ENCODE data around the gene SMYD4. TPM values are rescaled to one million over a fixed set of nuclear protein-coding genes. Genes with fewer than 3 reads are reported as not detected.

The SMYD4 gene
- total RNA-seq, 1 experiment from 2014 or later: 28.1 TPM

DNA sequence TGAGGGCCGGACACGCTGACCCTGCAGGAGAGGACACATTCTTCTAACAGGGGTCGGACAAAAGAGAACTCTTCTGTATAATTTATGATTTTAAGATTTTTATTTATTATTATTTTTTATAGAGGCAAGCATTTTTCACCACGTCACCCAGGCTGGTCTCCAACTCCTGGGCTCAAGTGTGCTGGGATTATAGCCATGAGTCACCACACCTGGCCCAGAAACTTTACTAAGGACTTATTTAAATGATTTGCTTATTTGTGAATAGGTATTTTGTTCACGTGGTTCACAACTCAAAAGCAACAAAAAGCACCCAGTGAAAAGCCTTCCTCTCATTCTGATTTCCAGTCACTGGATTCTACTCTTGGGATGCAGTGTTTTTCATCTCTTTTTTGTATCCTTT, 70.2 kb downstream of the SMYD4 start:
- Histone ChIP-seq H3K27me3 (replicated peaks; ENCODE audit: insufficient read depth, low read depth, low read length, poor library complexity) (no peaks in the 10 kb centered on the region), H3K36me3 (ENCODE audit: insufficient read depth, low read length, poor library complexity, severe bottlenecking) (no peaks in the 10 kb centered on the region), H3K4me1 (ENCODE audit: insufficient read depth, low read length, poor library complexity, severe bottlenecking) (peaks cover 26% of the 10 kb centered on the region), H3K9me3 (ENCODE audit: low read depth, low read length, poor library complexity, severe bottlenecking) (no peaks in the 10 kb centered on the region), H3K27ac (ENCODE audit: low read depth, low read length, poor library complexity, severe bottlenecking) (no peak overlapping the region), H3K4me3 (ENCODE audit: low read depth, low read length, poor library complexity, severe bottlenecking) (no peak overlapping the region)
- CTCF ChIA-PET: no interaction called here
- no peak for TF ChIP-seq EZH2 (IDR thresholded peaks at IDR 0.05; ENCODE audit: borderline replicate concordance, low read depth, low read length, poor library complexity, severe bottlenecking)
- TF ChIP-seq, protein P1, sequence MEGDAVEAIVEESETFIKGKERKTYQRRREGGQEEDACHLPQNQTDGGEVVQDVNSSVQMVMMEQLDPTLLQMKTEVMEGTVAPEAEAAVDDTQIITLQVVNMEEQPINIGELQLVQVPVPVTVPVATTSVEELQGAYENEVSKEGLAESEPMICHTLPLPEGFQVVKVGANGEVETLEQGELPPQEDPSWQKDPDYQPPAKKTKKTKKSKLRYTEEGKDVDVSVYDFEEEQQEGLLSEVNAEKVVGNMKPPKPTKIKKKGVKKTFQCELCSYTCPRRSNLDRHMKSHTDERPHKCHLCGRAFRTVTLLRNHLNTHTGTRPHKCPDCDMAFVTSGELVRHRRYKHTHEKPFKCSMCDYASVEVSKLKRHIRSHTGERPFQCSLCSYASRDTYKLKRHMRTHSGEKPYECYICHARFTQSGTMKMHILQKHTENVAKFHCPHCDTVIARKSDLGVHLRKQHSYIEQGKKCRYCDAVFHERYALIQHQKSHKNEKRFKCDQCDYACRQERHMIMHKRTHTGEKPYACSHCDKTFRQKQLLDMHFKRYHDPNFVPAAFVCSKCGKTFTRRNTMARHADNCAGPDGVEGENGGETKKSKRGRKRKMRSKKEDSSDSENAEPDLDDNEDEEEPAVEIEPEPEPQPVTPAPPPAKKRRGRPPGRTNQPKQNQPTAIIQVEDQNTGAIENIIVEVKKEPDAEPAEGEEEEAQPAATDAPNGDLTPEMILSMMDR (conservative IDR thresholded peaks at IDR 0.05; ENCODE audit: low read depth, low read length): no peak
- DNase-seq (ENCODE audit: low spot score): no peak
- intact Hi-C loops (cut with micrococcal nuclease; ENCODE audit: unreplicated experiment): no loop called here
- POLR2A ChIA-PET (ENCODE audit: low non-redundant PET): no interaction called here
- no TSS peak for BruUV-seq (replicated peaks)

- Histone ChIP-seq H3K27me3 (replicated peaks; ENCODE audit: insufficient read depth, low read depth, low read length, poor library complexity) (no peaks in the 10 kb centered on the region), H3K27ac (ENCODE audit: low read depth, low read length, poor library complexity, severe bottlenecking) (no peak overlapping the region), H3K4me1 (ENCODE audit: insufficient read depth, low read length, poor library complexity, severe bottlenecking) (peaks cover 20% of the 10 kb centered on the region), H3K9me3 (ENCODE audit: low read depth, low read length, poor library complexity, severe bottlenecking) (no peaks in the 10 kb centered on the region), H3K36me3 (ENCODE audit: insufficient read depth, low read length, poor library complexity, severe bottlenecking) (no peaks in the 10 kb centered on the region), H3K4me3 (ENCODE audit: low read depth, low read length, poor library complexity, severe bottlenecking) (no peak overlapping the region)
- ChIA-PET CTCF (no interaction called here), POLR2A (ENCODE audit: low non-redundant PET) (no interaction called here)
- BruUV-seq (replicated peaks): no TSS peak
- no peak for DNase-seq (ENCODE audit: low spot score)
- TF ChIP-seq, protein P1 (conservative IDR thresholded peaks at IDR 0.05; ENCODE audit: low read depth, low read length): no peak
- no peak for TF ChIP-seq EZH2 (IDR thresholded peaks at IDR 0.05; ENCODE audit: borderline replicate concordance, low read depth, low read length, poor library complexity, severe bottlenecking)
- intact Hi-C loops (cut with micrococcal nuclease; ENCODE audit: unreplicated experiment): no loop called here
These were observed 70.9 kb downstream of the SMYD4 start for GRCh38 chr17:1758807-1759206.

- H3K27me3 ChIP-seq (replicated peaks; ENCODE audit: insufficient read depth, low read depth, low read length, poor library complexity): no peaks in the 10 kb centered on the region
- no peak for DNase-seq (ENCODE audit: low spot score)
- H3K4me3 ChIP-seq (ENCODE audit: low read depth, low read length, poor library complexity, severe bottlenecking): no peak overlapping the region
- H3K9me3 ChIP-seq (ENCODE audit: low read depth, low read length, poor library complexity, severe bottlenecking): no peaks in the 10 kb centered on the region
- H3K36me3 ChIP-seq (ENCODE audit: insufficient read depth, low read length, poor library complexity, severe bottlenecking): no peaks in the 10 kb centered on the region
- H3K4me1 ChIP-seq (ENCODE audit: insufficient read depth, low read length, poor library complexity, severe bottlenecking): no peaks in the 10 kb centered on the region
- H3K27ac ChIP-seq (ENCODE audit: low read depth, low read length, poor library complexity, severe bottlenecking): no peak overlapping the region
- TF ChIP-seq, protein P1 (conservative IDR thresholded peaks at IDR 0.05; ENCODE audit: low read depth, low read length): no peak
- no peak for TF ChIP-seq EZH2 (IDR thresholded peaks at IDR 0.05; ENCODE audit: borderline replicate concordance, low read depth, low read length, poor library complexity, severe bottlenecking)
- ChIA-PET CTCF (no interaction called here), POLR2A (ENCODE audit: low non-redundant PET) (interaction anchor here (0.5 to 0.6 kb wide), 3 partner anchors 13 to 701 kb away, joined by 3 to 12 read pairs (median 3); no protein-coding TSS in a partner anchor)
- BruUV-seq (replicated peaks): no TSS peak
- intact Hi-C loops (cut with micrococcal nuclease; ENCODE audit: unreplicated experiment): no loop called here
These were observed 73.9 kb downstream of the SMYD4 start for GRCh38 chr17:1755827-1756262.
